Mammary epithelial cell (primary cell): ENCODE measurements around the gene STS.

Experiments used
- CTCF ChIP-seq, 2 donors: IDR thresholded peaks in 1 of 2; conservative IDR thresholded peaks in 1 of 2; 2 replicates each; pipeline ENCODE4 v1.5.1; 2011 to 2012; ENCODE audit warnings: inconsistent platforms in 2 of 2, low read length in 2 of 2, mild to moderate bottlenecking in 2 of 2, control low read depth in 1 of 2, low read depth in 1 of 2; ENCODE audit not compliant: insufficient read depth in 1 of 2; ENCODE audit errors: extremely low read depth in 1 of 2
- EZH2 ChIP-seq: IDR thresholded peaks from 2 replicates; pipeline ENCODE4 v1.6.1; 2012; ENCODE audit warnings: low read length, inconsistent platforms, borderline replicate concordance

- TF ChIP-seq CTCF (conservative IDR thresholded peaks at IDR 0.05 in 1 of 2, IDR thresholded peaks at IDR 0.05 in 1 of 2; ENCODE audit: extremely low read depth in 1 of 2, insufficient read depth in 1 of 2, low read depth in 1 of 2, low read length in 2 of 2) = no peak
- no peak for TF ChIP-seq EZH2
Observed at GRCh38 chrX:7143941-7144525, 3.5 kb upstream of the STS start.
